Stomach (tissue), 9 donors: Measurements from ENCODE around the gene CTNNA3. TPM values are rescaled to one million over a fixed set of nuclear protein-coding genes. Genes with fewer than 3 reads are reported as not detected.

Experiments used
- DNase-seq, 2 donors: peaks; one replicate each; pipeline versions ENCODE4 v3.0.0 to v3.0.0-alpha.2; 2013 to 2019
- H3K27ac ChIP-seq, 5 donors: fragments of 200-600 bp in 4 of 5; sonication (generic) in 4 of 5; one replicate each; pipeline ENCODE4 v1.5.1; 2013 to 2019; ENCODE audit warnings: mild to moderate bottlenecking in 1 of 5, moderate library complexity in 1 of 5
- H3K27me3 ChIP-seq, 3 donors: fragments of 200-600 bp; sonication (generic); one replicate each; pipeline ENCODE4 v1.5.1; 2017 to 2019; ENCODE audit warnings: mixed run types in 1 of 3
- H3K36me3 ChIP-seq, 4 donors: fragments of 200-600 bp; sonication (generic); 1 replicate in 3 of 4; 2 replicates in 1 of 4; pipeline ENCODE4 v1.5.1; 2016 to 2019
- H3K4me1 ChIP-seq, 4 donors: fragments of 200-600 bp; sonication (generic); one replicate each; pipeline ENCODE4 v1.5.1; 2016 to 2019
- H3K4me3 ChIP-seq, 4 donors: fragments of 200-600 bp; sonication (generic) in 3 of 4; one replicate each; pipeline ENCODE4 v1.5.1; 2016 to 2019; ENCODE audit warnings: mild to moderate bottlenecking in 1 of 4
- H3K9me3 ChIP-seq, 4 donors: fragments of 200-600 bp; sonication (generic); one replicate each; pipeline ENCODE4 v1.5.1; 2016 to 2019
- CTCF ChIP-seq, 7 experiments: fragments of 450-650 bp in 4 of 7; fragments of 200-600 bp in 3 of 7; sonication (generic) in 3 of 7; IDR thresholded peaks; one replicate each; pipeline ENCODE4 v1.5.1; 2016 to 2019; ENCODE audit warnings: antibody characterized with exemption in 7 of 7, control low read depth in 2 of 7, mild to moderate bottlenecking in 1 of 7
- EP300 ChIP-seq: sonication (generic); formaldehyde crosslinking; IDR thresholded peaks from one replicate; pipeline ENCODE4 v1.6.1; 2017; ENCODE audit warnings: antibody characterized with exemption
- POLR2A ChIP-seq, 4 donors: fragments of 450-650 bp; IDR thresholded peaks; one replicate each; pipeline ENCODE4 v1.6.1; 2016; ENCODE audit warnings: antibody characterized with exemption in 4 of 4, control low read depth in 2 of 4, mild to moderate bottlenecking in 1 of 4, moderate library complexity in 1 of 4
- POLR2AphosphoS5 ChIP-seq, 3 donors: sonication (generic); formaldehyde crosslinking; IDR thresholded peaks; one replicate each; pipeline ENCODE4 v1.6.1; 2016; ENCODE audit warnings: antibody characterized with exemption in 3 of 3
- WGBS, 5 donors: extraction: QIAGEN DNeasy Blood & Tissue Kit in 3 of 5; methylation state at CpG; one replicate each; pipeline versions ENCODE4 v1.1.5 to v1.1.7; 2013 to 2018; 5-methylcytosine and 5-hydroxymethylcytosine counted together
- intact Hi-C: fragments of 100-400 bp; cut with DNase I; formaldehyde crosslinking; loops from one replicate; pipeline ENCODE4 v1.15.1; 2023; ENCODE audit warnings: low total_unique reads
- polyA plus RNA-seq, 3 donors: library from polyadenylated mRNA; stranded (reverse); fragments of 200-250 nt; gene quantifications; one replicate each; pipeline ENCODE4 v1.2.3, GENCODE V29; 2013
- total RNA-seq, 5 donors: library from RNA; depleted of rRNA; stranded (reverse); fragments of >200 nt; gene quantifications; one replicate each; pipeline versions ENCODE4 v1.1.0 to v1.2.3, GENCODE V29; 2014 to 2016
- donor health status: healthy with polysubstance abuse.
- donor health status: Bipolar disorder and iron deficiency.
- donor health status: healthy.

The CTNNA3 gene
- total and polyA plus RNA-seq, 8 donors, result 0.14 to 46.1 (median 12.9) TPM; not detected in 2

GRCh38 chr10:66943590-66943989 lies 752.4 kb downstream of the CTNNA3 start:
- Histone ChIP-seq H3K36me3 (no peaks in the 10 kb centered on the region), H3K9me3 (no peaks in the 10 kb centered on the region), H3K4me3 (no peak overlapping the region), H3K4me1 (peaks cover 0 to 4% (median 0%) of the 10 kb centered on the region in 4 donors), H3K27ac (no peak overlapping the region), H3K27me3 (no peaks in the 10 kb centered on the region)
- no peak for TF ChIP-seq POLR2A (IDR thresholded peaks at IDR 0.05)
- TF ChIP-seq POLR2AphosphoS5 (IDR thresholded peaks at IDR 0.05), result no peak
- TF ChIP-seq CTCF (IDR thresholded peaks at IDR 0.05), result no peak
- TF ChIP-seq EP300, result no peak
- DNase-seq, result no peak
- 70 to 99% (median 92%) methylated on average over 2 of the region's 2 CpGs for WGBS, 5 donors
- intact Hi-C loops, result no loop called here

GRCh38 chr10:66942407-66942806 lies 753.6 kb downstream of the CTNNA3 start:
- Histone ChIP-seq H3K9me3 (no peaks in the 10 kb centered on the region), H3K27me3 (no peaks in the 10 kb centered on the region), H3K4me1 (peaks cover 0 to 4% (median 0%) of the 10 kb centered on the region in 4 donors), H3K4me3 (no peak overlapping the region), H3K27ac (no peak overlapping the region), H3K36me3 (no peaks in the 10 kb centered on the region)
- intact Hi-C loops, result no loop called here
- no peak for TF ChIP-seq POLR2A (IDR thresholded peaks at IDR 0.05)
- no peak for TF ChIP-seq EP300
- TF ChIP-seq CTCF (IDR thresholded peaks at IDR 0.05), result no peak
- TF ChIP-seq POLR2AphosphoS5 (IDR thresholded peaks at IDR 0.05), result no peak
- 80 to 100% (median 87%) methylated on average over 1 of the region's 1 CpG for whole genome bisulfite sequencing, 5 donors
- DNase-seq, result no peak

- no peaks in the 10 kb centered on the region for H3K36me3 ChIP-seq
- H3K4me1 ChIP-seq, result peaks cover 0 to 4% (median 0%) of the 10 kb centered on the region in 4 donors
- H3K27ac ChIP-seq, result no peak overlapping the region
- no peaks in the 10 kb centered on the region for H3K27me3 ChIP-seq
- peak in 1 of 2 donors; percentile 49 for DNase-seq
- TF ChIP-seq CTCF (IDR thresholded peaks at IDR 0.05) (no peak), EP300 (no peak), POLR2AphosphoS5 (IDR thresholded peaks at IDR 0.05) (no peak), POLR2A (IDR thresholded peaks at IDR 0.05) (no peak)
- no peaks in the 10 kb centered on the region for H3K9me3 ChIP-seq
- intact Hi-C loops, result no loop called here
- no peak overlapping the region for H3K4me3 ChIP-seq
- WGBS, 5 donors, result 55 to 65% (median 61%) methylated on average over 5 of the region's 5 CpGs
Observed at GRCh38 chr10:66941491-66941890, 754.5 kb downstream of the CTNNA3 start.

GRCh38 chr10:66940965-66941364 lies 755.0 kb downstream of the CTNNA3 start:
- Histone ChIP-seq H3K4me1 (peaks cover 0 to 4% (median 0%) of the 10 kb centered on the region in 4 donors), H3K9me3 (no peaks in the 10 kb centered on the region), H3K4me3 (no peak overlapping the region), H3K27ac (no peak overlapping the region), H3K36me3 (no peaks in the 10 kb centered on the region), H3K27me3 (no peaks in the 10 kb centered on the region)
- TF ChIP-seq POLR2A (IDR thresholded peaks at IDR 0.05) (no peak), CTCF (IDR thresholded peaks at IDR 0.05) (no peak), EP300 (no peak), POLR2AphosphoS5 (IDR thresholded peaks at IDR 0.05) (no peak)
- WGBS, 5 donors, result 21 to 32% (median 26%) methylated on average over 3 of the region's 3 CpGs
- no peak for DNase-seq
- intact Hi-C loops, result no loop called here
